Limb (tissue), 2 donors: ENCODE data around the gene RARG.
A peak's percentile ranks its signal among the peaks of the same experiment; 100 is the strongest.

Experiments
- DNase-seq, 2 donors: peaks; one replicate each; pipeline ENCODE4 v3.0.0-alpha.2; 2016; ENCODE audit errors: extremely low spot score in 2 of 2

RARG gene

DNA sequence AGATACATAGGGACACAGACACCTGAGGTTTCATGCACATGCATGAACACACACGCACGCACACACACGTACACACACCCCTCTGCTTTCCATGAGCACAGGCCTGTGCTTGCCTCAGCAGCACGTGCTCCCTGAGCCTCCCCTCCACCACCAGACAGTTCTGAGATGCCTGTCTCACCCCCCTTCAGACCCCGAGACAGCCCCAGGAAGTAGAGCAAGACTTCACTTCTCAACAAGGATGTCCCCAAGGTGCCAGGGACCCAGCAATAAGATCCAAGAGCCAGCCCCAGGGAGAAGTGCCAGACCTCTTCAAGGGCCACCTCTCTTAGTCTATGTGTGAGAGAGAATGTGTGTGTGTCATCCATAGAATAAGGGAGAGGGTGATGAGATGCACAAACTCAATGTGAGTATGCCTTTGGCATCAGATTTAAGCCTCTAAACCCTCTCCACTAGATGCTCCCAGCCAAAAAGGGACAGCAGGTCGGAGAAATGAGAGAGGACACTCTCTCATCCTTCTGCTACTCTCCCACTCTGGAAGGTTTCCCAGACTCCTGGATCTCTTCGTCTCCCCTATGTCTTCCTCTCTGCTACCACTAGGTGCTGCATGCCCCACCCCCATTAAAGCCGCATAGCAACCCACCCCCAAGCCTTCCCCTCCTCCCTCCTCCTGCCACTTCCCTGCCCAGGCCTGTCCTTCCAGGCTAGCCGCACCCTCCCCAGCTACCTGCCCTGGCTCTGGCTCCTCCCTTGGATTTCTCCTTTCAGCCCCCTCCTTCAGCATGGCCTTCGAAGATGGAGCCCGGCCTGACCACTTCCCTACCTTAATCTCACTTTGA is 7.7 kb downstream of the RARG start:
- peak in 1 of 2 donors; percentile 47 for DNase-seq

GRCh38 chr12:53223389-53224060 is 8.5 kb downstream of the RARG start:
- peak; percentile 74 to 81 for DNase-seq

DNA sequence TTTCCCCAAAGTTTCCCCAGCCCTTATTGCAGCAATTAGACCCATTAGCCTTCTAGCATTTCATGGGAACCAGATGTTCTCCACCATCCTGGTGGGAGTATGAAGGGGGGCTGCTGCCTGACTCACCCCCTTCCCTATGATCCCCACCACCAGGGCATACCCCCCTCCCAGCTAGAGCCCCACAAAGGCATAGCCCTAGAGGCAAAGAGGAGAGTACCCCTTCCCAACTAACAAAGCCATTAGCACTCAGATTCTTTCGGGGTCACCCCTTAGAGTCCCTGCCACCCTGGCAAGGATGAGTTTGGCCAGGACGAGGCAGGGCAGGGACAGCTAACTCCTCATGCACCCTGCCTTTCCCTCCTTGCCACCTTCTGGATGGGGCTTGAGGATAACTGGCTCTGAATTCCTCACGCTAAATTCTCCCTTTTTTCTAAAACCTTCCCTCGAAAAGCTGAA is 9.2 kb downstream of the RARG start:
- no peak for DNase-seq

DNA sequence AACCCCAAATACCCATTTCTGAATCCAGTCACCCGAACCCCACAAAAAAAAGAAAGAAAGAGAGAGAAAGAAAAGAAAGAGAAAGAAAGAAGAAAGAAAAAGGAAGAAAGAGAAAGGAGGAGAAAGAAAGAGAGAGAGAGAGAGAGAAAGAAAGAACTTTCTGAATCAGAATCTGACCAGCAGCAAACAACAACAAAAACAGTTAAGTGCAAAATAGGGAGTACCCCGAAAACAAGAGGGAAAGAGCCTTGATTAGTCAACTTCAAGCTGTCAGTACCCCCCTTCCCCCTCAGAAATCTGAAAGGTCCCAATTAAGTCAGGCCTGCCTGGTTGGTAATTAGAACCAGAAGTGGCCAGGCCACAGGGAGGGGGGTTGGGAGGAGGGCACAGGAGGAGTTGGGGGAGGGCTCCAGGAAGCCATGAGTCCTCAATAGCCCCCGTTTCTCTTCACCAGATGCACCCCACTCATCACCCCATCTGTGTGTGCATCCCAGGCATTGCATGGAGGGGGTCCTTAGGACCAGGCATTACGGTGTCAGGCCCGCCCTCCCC is 9.8 kb downstream of the RARG start:
- DNase-seq, result no peak

GRCh38 chr12:53221203-53222080 is 10.6 kb downstream of the RARG start:
- peak; percentile 56 to 85 for DNase-seq

- DNase-seq, result peak; percentile 92 to 94
Measured at GRCh38 chr12:53220694-53221202, 11.3 kb downstream of the RARG start.

- peak; percentile 73 to 79 for DNase-seq
Measured at GRCh38 chr12:53219956-53220693, 11.9 kb downstream of the RARG start.

DNA sequence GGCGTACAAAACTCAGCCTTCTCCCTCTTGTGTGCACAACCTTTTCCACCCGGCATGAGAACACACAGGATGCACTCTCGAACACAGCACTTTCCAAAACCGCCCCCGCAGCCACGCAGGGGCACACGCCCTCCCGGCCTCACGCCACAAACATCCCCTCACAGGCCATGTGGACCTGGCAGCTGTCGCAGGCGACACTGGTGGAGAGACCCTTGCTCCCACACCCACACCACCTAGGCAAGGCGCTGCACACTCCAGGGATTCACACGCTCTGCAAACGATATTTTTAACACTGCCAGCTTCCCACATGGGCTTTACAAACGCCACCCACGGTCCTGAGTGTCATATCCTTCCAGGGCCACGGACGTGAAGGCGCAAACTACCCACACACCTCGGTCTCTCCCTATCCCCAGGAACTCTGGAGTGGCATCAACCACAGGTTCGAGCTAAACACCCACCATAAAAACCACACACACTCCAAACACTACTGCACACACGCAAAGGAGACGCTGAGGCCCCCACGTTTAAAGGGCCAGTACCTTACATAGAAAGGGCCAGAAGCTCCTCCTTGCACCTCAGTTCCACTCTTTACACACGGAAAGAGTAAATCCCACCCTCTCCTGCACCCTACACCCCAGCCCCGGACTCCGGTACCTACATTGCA is 12.6 kb downstream of the RARG start:
- no peak for DNase-seq

- DNase-seq, result peak in 1 of 2 donors; percentile 40
Measured at GRCh38 chr12:53218551-53219291, 13.3 kb downstream of the RARG start.

- no peak for DNase-seq
Measured at GRCh38 chr12:53217931-53218307, 14.1 kb downstream of the RARG start.

- no peak for DNase-seq
Measured at GRCh38 chr12:53217051-53217930, 14.7 kb downstream of the RARG start.

DNA sequence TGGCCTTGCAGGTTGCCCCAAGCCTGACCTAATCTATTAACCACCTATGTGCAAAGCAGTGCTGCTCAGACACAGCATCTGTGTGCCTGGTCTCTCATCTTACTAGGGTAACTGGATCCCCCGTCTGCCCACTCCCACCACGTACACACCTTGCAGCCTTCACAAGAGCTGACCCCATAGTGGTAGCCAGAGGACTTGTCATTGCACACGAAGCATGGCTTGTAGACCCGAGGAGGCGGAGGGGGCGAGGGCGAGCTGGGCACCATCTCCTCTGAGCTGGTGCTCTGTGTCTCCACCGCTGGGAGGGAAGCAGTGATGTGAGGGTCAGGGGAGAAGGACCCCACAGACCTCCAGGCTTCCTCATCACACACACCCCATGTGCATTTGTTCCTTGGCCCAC is 16.5 kb downstream of the RARG start:
- DNase-seq, result no peak

- no peak for DNase-seq
Measured at GRCh38 chr12:53214687-53215455, 17.1 kb downstream of the RARG start.

- DNase-seq, result no peak
Measured at GRCh38 chr12:53214221-53214620, 17.8 kb downstream of the RARG start.

DNA sequence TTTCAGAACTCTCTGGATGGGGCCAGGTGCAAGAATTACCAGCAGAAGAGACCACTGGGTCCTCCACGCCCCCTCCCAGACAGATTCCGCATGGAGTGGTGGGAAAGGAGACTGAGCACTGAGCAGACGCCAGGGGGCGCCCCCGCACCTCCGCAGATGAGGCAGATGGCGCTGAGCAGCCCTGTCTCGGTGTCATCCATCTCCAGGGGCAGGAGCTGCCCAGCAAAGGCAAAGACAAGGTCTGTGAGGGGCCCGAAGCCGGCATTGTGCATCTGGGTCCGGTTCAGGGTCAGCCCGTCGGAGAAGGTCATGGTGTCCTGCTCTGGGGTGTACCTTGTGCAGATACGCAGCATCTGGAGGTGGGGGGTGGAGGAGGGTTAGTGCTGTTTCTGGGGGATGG is 18.7 kb downstream of the RARG start:
- peak; percentile 69 to 91 for DNase-seq

DNA sequence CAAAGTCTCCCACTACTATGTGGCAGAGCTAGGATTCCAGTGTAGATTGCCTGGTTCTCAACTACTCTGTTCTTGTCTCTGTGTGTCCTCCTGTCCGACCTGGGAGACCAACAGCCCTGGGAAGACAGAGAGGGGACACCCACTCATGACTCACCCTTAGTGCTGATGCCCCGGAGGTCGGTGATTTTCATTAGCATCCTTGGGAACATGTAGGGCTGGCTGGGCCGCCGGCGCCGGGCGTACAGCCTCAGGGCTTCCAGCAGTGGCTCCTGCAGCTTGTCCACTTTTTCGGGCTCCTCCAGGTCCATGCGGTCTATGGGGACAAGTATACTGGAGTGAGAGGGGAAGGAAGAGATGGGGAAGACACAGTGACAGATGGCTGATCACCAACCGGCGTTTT is 19.1 kb downstream of the RARG start:
- no peak for DNase-seq
